PC-9 (cell line): ENCODE measurements around the gene IPO4.

Experiments used
- CTCF ChIP-seq: fragments of 200-600 bp; sonication (generic); conservative IDR thresholded peaks from 2 replicates; pipeline ENCODE4 v1.6.1; 2017; ENCODE audit warnings: mixed run types, antibody characterized with exemption, mild to moderate bottlenecking, moderate library complexity
- EZH2 ChIP-seq: fragments of 200-600 bp; sonication (generic); IDR thresholded peaks from 2 replicates; pipeline ENCODE4 v1.8.0; 2017; ENCODE audit warnings: antibody characterized with exemption, low read depth

- no peak for TF ChIP-seq CTCF
- TF ChIP-seq EZH2 = no peak
Observed at GRCh38 chr14:24194873-24195185, 6.2 kb upstream of the IPO4 start.
